HG03575 (cell line): Measurements from ENCODE around the gene EFHC1.
"Not testable (repeated sequence)": the region's sequence is repeated elsewhere in the genome, so short reads cannot be mapped to it uniquely, and the experiment has no call there.

Source experiments
- ATAC-seq: cut with Tn5 transposase; IDR thresholded peaks from one replicate; pipeline ENCODE4 v1.9.1; 2021; ENCODE audit not compliant: unreplicated experiment, insufficient number of reproducible peaks, low FRiP score; ENCODE audit errors: extremely low read depth

Gene EFHC1

GRCh38 chr6:52419809-52420667, at the start of gene EFHC1:
Gene EFHC1 (plus strand): TSS chr6:52420342. CDS start chr6:52420411, 69 bp downstream.
- ATAC-seq, result peak; percentile 86

GRCh38 chr6:52371656-52372191, 48.4 kb upstream of the EFHC1 start:
- no peak for ATAC-seq

- no peak for ATAC-seq
These were observed 46.9 kb upstream of the EFHC1 start for GRCh38 chr6:52373151-52373690.

- ATAC-seq, result no peak
These were observed 45.9 kb upstream of the EFHC1 start for GRCh38 chr6:52374247-52374646.

GRCh38 chr6:52375780-52376556, 44.2 kb upstream of the EFHC1 start:
- no peak for ATAC-seq

GRCh38 chr6:52376763-52377162, 43.4 kb upstream of the EFHC1 start:
- ATAC-seq, result no peak

- ATAC-seq, result no peak
These were observed 42.5 kb upstream of the EFHC1 start for GRCh38 chr6:52377538-52378221.

GRCh38 chr6:52381249-52381648, 38.9 kb upstream of the EFHC1 start:
- no peak for ATAC-seq

- ATAC-seq, result no peak
These were observed 35.9 kb upstream of the EFHC1 start for GRCh38 chr6:52384145-52384766.

GRCh38 chr6:52385074-52385473, 35.1 kb upstream of the EFHC1 start:
- no peak for ATAC-seq

GRCh38 chr6:52388119-52388518, 32.0 kb upstream of the EFHC1 start:
- ATAC-seq, result not testable (repeated sequence)

- ATAC-seq, result no peak
These were observed 31.4 kb upstream of the EFHC1 start for GRCh38 chr6:52388790-52389189.

GRCh38 chr6:52389264-52389625, 30.9 kb upstream of the EFHC1 start:
- no peak for ATAC-seq

GRCh38 chr6:52389626-52390360, 30.3 kb upstream of the EFHC1 start:
- ATAC-seq, result peak; percentile 36

GRCh38 chr6:52390361-52390727, 29.8 kb upstream of the EFHC1 start:
- ATAC-seq, result peak; percentile 12

GRCh38 chr6:52391599-52391998, 28.5 kb upstream of the EFHC1 start:
- ATAC-seq, result no peak

- ATAC-seq, result no peak
These were observed 27.2 kb upstream of the EFHC1 start for GRCh38 chr6:52392944-52393343.

- ATAC-seq, result no peak
These were observed 26.4 kb upstream of the EFHC1 start for GRCh38 chr6:52393780-52394179.
